K562 (cell line): ENCODE data around the gene NCOA1. TPM values are rescaled to one million over a fixed set of nuclear protein-coding genes. Genes with fewer than 3 reads are reported as not detected.

Experiments
- ATF7 ChIP-seq: fragments of 450-650 bp; IDR thresholded peaks from 2 replicates; pipeline ENCODE4 v1.7.1; 2014; ENCODE audit warnings: mild to moderate bottlenecking, moderate library complexity
- CCAR2 ChIP-seq: fragments of 200-400 bp; formaldehyde crosslinking; IDR thresholded peaks from 2 replicates; pipeline ENCODE4 v1.6.1; 2017; ENCODE audit warnings: mild to moderate bottlenecking, low read depth, low read length
- CREB1 ChIP-seq, 2 experiments: sonication (generic) in 1 of 2; formaldehyde crosslinking in 1 of 2; IDR thresholded peaks; 2 replicates each; pipeline versions ENCODE4 v1.6.1 to v1.8.0; 2012 to 2022; ENCODE audit warnings: inconsistent platforms in 1 of 2, mild to moderate bottlenecking in 1 of 2, missing genetic modification reagents in 1 of 2, moderate library complexity in 1 of 2
- ETV6 ChIP-seq, 3 experiments: fragments of 150-350 bp in 1 of 3; sonication (generic) in 1 of 3; formaldehyde crosslinking in 1 of 3; IDR thresholded peaks; 2 replicates each; pipeline versions ENCODE4 v1.6.1 to v1.8.0; 2014 to 2022; ENCODE audit warnings: borderline replicate concordance in 2 of 3, low read depth in 2 of 3, antibody characterized with exemption in 1 of 3, low read length in 1 of 3, mild to moderate bottlenecking in 1 of 3, missing genetic modification reagents in 1 of 3
- HCFC1 ChIP-seq: IDR thresholded peaks from 2 replicates; pipeline ENCODE4 v1.6.1; 2012; ENCODE audit warnings: low read depth, low read length, improper control_type of control experiment
- HNRNPUL1 ChIP-seq: fragments of 200-400 bp; formaldehyde crosslinking; IDR thresholded peaks from 2 replicates; pipeline ENCODE4 v1.6.1; 2017; ENCODE audit warnings: low read length
- JUN ChIP-seq, 2 experiments: sonication (generic) in 1 of 2; formaldehyde crosslinking in 1 of 2; IDR thresholded peaks; 2 replicates each; pipeline versions ENCODE4 v1.6.1 to v1.8.0; 2012 to 2022; ENCODE audit warnings: borderline replicate concordance in 2 of 2, mild to moderate bottlenecking in 2 of 2, improper control_type of control experiment in 1 of 2, low read depth in 1 of 2, low read length in 1 of 2, missing genetic modification reagents in 1 of 2
- MTA1 ChIP-seq: fragments of 450-650 bp; IDR thresholded peaks from 2 replicates; pipeline ENCODE4 v1.6.1; 2017; ENCODE audit warnings: borderline replicate concordance
- NR2F6 ChIP-seq: fragments of 450-650 bp; formaldehyde crosslinking; IDR thresholded peaks from 2 replicates; pipeline ENCODE4 v1.4.0; 2020; ENCODE audit warnings: mild to moderate bottlenecking
- NRF1 ChIP-seq, 2 experiments: fragments of 450-650 bp; IDR thresholded peaks in 1 of 2; conservative IDR thresholded peaks in 1 of 2; 2 replicates each; pipeline ENCODE4 v1.6.1; 2014; ENCODE audit warnings: mild to moderate bottlenecking in 2 of 2
- NUFIP1 ChIP-seq: fragments of 450-650 bp; IDR thresholded peaks from 2 replicates; pipeline ENCODE4 v1.6.1; 2018; ENCODE audit not compliant: partially characterized antibody
- OTX1 ChIP-seq: fragments of 450-650 bp; formaldehyde crosslinking; IDR thresholded peaks from 2 replicates; pipeline ENCODE4 v1.4.0; 2022; ENCODE audit warnings: mild to moderate bottlenecking
- RFX1 ChIP-seq: fragments of 450-650 bp; IDR thresholded peaks from 2 replicates; pipeline ENCODE4 v1.6.1; 2016; ENCODE audit warnings: mild to moderate bottlenecking, moderate library complexity
- SP1 ChIP-seq: sonication (generic); formaldehyde crosslinking; IDR thresholded peaks from 2 replicates; pipeline ENCODE4 v1.8.1; 2022; ENCODE audit warnings: mild to moderate bottlenecking, missing genetic modification reagents
- TCF7L2 ChIP-seq: fragments of 150-350 bp; IDR thresholded peaks from 2 replicates; pipeline ENCODE4 v1.6.1; 2016; ENCODE audit warnings: low read depth, mild to moderate bottlenecking, low read length, moderate library complexity
- ZNF766 ChIP-seq: fragments of 200-800 bp; sonication (Bioruptor generic); conservative IDR thresholded peaks from 2 replicates; pipeline ENCODE4 v1.6.1; 2016; ENCODE audit warnings: missing genetic modification characterization, missing compliant biosample characterization
- ZNF79 ChIP-seq: fragments of 250-450 bp; sonication (Bioruptor Pico); IDR thresholded peaks from 2 replicates; pipeline ENCODE4 v1.4.0; 2020; ENCODE audit warnings: low read depth, mild to moderate bottlenecking, moderate library complexity
- polyA plus RNA-seq, 8 experiments: library from polyadenylated mRNA; depleted of rRNA in 4 of 8; stranded (reverse) in 5 of 8; unstranded in 3 of 8; fragments of >200 nt; fragmentation: Nextera tagmentation in 2 of 8; fragmentation: Illumina TruSeq in 1 of 8; extraction: Ambion mirVana in 2 of 8; extraction: Trizol in 1 of 8; gene quantifications; 2 replicates each; pipeline versions ENCODE4 v1.2.1 to v1.2.3, GENCODE V29; 2011 to 2014; ENCODE audit warnings: inconsistent platforms in 1 of 8, missing spikeins in 1 of 8
- total RNA-seq, 7 experiments: library from RNA; depleted of rRNA in 6 of 7; stranded (reverse); fragments of >200 nt in 6 of 7; fragmentation: Illumina TruSeq in 2 of 7; extraction: Trizol in 2 of 7; gene quantifications; 2 replicates each; pipeline versions ENCODE4 v1.2.1 to v1.2.3, GENCODE V29; 2011 to 2021; ENCODE audit warnings: low replicate concordance in 1 of 7
- TF ChIP-seq, protein P1 (sequence below), 2 experiments: fragments of 450-650 bp; conservative IDR thresholded peaks; 2 replicates each; pipeline ENCODE4 v1.6.1; 2017; ENCODE audit warnings: mild to moderate bottlenecking in 2 of 2, moderate library complexity in 2 of 2
- TF ChIP-seq, protein P2 (sequence below): fragments of 450-650 bp; IDR thresholded peaks from 2 replicates; pipeline ENCODE4 v1.6.1; 2016; ENCODE audit warnings: missing biosample characterization, missing genetic modification characterization
- TF ChIP-seq, protein P3 (sequence below): fragments of 450-650 bp; IDR thresholded peaks from 2 replicates; pipeline ENCODE4 v1.6.1; 2018; ENCODE audit not compliant: partially characterized antibody
- TF ChIP-seq, protein P4 (sequence below): fragments of 200-800 bp; sonication (Bioruptor generic); IDR thresholded peaks from 2 replicates; pipeline ENCODE4 v1.6.1; 2017; ENCODE audit warnings: missing genetic modification characterization, missing compliant biosample characterization

NCOA1 gene
- total and polyA plus RNA-seq, 9 of the 15 experiments (the other 6 are each of a cell fraction or from before 2014, with no cell fraction given): 4.9 to 25.7 (median 17.0) TPM

GRCh38 chr2:24508878-24509277 is 17.8 kb downstream of the NCOA1 start (continued):
- TF ChIP-seq NUFIP1 (no peak), SP1 (CRISPR knock-in tag) (no peak), ZNF766 (no peak), CREB1 (IDR thresholded peaks at IDR 0.05) (no peak), CREB1 (CRISPR knock-in tag; IDR thresholded peaks at IDR 0.05) (no peak), NR2F6 (CRISPR knock-in tag) (no peak), JUN (IDR thresholded peaks at IDR 0.05; ENCODE audit: borderline replicate concordance, low read depth, low read length) (no peak), JUN (CRISPR knock-in tag; IDR thresholded peaks at IDR 0.05; ENCODE audit: borderline replicate concordance) (no peak), HCFC1 (no peak), ETV6 (IDR thresholded peaks at IDR 0.05; ENCODE audit: borderline replicate concordance in 1 of 2, low read depth in 2 of 2, low read length in 1 of 2) (no peak), ETV6 (CRISPR knock-in tag; IDR thresholded peaks at IDR 0.05; ENCODE audit: borderline replicate concordance) (no peak), ATF7 (peak; percentile 17; the same call in 1 of the 2 replicates), CCAR2 (no peak), RFX1 (no peak), TCF7L2 (no peak), MTA1 (no peak), HNRNPUL1 (no peak), NRF1 (conservative IDR thresholded peaks at IDR 0.05 in 1 of 2, IDR thresholded peaks at IDR 0.05 in 1 of 2) (no peak), ZNF79 (CRISPR knock-in tag) (no peak), OTX1 (no peak)
- TF ChIP-seq, protein P1, sequence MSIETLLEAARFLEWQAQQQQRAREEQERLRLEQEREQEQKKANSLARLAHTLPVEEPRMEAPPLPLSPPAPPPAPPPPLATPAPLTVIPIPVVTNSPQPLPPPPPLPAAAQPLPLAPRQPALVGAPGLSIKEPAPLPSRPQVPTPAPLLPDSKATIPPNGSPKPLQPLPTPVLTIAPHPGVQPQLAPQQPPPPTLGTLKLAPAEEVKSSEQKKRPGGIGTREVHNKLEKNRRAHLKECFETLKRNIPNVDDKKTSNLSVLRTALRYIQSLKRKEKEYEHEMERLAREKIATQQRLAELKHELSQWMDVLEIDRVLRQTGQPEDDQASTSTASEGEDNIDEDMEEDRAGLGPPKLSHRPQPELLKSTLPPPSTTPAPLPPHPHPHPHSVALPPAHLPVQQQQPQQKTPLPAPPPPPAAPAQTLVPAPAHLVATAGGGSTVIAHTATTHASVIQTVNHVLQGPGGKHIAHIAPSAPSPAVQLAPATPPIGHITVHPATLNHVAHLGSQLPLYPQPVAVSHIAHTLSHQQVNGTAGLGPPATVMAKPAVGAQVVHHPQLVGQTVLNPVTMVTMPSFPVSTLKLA (conservative IDR thresholded peaks at IDR 0.05): no peak
- TF ChIP-seq, protein P2, sequence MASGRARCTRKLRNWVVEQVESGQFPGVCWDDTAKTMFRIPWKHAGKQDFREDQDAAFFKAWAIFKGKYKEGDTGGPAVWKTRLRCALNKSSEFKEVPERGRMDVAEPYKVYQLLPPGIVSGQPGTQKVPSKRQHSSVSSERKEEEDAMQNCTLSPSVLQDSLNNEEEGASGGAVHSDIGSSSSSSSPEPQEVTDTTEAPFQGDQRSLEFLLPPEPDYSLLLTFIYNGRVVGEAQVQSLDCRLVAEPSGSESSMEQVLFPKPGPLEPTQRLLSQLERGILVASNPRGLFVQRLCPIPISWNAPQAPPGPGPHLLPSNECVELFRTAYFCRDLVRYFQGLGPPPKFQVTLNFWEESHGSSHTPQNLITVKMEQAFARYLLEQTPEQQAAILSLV (tag): peak; percentile 89
- TF ChIP-seq, protein P3, sequence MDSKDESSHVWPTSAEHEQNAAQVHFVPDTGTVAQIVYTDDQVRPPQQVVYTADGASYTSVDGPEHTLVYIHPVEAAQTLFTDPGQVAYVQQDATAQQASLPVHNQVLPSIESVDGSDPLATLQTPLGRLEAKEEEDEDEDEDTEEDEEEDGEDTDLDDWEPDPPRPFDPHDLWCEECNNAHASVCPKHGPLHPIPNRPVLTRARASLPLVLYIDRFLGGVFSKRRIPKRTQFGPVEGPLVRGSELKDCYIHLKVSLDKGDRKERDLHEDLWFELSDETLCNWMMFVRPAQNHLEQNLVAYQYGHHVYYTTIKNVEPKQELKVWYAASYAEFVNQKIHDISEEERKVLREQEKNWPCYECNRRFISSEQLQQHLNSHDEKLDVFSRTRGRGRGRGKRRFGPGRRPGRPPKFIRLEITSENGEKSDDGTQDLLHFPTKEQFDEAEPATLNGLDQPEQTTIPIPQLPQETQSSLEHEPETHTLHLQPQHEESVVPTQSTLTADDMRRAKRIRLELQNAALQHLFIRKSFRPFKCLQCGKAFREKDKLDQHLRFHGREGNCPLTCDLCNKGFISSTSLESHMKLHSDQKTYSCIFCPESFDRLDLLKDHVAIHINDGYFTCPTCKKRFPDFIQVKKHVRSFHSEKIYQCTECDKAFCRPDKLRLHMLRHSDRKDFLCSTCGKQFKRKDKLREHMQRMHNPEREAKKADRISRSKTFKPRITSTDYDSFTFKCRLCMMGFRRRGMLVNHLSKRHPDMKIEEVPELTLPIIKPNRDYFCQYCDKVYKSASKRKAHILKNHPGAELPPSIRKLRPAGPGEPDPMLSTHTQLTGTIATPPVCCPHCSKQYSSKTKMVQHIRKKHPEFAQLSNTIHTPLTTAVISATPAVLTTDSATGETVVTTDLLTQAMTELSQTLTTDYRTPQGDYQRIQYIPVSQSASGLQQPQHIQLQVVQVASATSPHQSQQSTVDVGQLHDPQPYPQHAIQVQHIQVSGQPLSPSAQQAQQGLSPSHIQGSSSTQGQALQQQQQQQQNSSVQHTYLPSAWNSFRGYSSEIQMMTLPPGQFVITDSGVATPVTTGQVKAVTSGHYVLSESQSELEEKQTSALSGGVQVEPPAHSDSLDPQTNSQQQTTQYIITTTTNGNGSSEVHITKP: no peak
- TF ChIP-seq, protein P4, sequence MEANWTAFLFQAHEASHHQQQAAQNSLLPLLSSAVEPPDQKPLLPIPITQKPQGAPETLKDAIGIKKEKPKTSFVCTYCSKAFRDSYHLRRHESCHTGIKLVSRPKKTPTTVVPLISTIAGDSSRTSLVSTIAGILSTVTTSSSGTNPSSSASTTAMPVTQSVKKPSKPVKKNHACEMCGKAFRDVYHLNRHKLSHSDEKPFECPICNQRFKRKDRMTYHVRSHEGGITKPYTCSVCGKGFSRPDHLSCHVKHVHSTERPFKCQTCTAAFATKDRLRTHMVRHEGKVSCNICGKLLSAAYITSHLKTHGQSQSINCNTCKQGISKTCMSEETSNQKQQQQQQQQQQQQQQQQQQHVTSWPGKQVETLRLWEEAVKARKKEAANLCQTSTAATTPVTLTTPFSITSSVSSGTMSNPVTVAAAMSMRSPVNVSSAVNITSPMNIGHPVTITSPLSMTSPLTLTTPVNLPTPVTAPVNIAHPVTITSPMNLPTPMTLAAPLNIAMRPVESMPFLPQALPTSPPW (CRISPR knock-in tag): no peak
